ENCODE measurements around the gene AURKA.

DNA sequence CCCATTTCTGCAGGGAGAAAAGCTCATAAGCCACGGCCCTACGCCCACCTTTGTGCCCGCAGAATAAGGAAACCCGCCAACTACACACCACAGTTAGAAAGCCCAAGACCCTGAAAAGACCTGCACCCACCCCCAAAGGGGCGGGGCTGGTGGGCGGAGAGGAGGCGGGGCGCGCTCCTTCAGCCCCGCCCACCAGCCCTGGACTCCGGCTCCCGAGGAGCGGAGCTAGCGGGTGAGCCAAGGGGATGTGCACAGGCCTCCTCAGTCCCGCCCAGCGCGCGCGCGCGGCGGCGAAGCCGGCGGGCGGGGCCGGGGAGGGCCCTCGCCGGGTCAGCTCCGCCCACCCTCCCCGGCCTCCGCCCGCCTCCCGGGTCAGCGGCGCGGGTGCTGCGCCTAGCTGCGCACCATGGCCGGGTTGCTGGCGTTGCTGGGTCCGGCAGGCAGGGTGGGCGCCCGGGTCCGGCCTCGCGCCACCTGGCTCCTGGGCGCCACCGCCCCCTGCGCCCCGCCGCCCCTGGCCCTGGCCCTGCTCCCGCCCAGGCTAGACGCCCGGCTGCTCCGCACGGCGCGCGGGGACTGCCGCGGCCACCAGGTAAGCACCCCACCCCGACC is 33.3 kb downstream of the AURKA start, which contains the start of gene FAM210B:
- TF ChIP-seq, protein P1, sequence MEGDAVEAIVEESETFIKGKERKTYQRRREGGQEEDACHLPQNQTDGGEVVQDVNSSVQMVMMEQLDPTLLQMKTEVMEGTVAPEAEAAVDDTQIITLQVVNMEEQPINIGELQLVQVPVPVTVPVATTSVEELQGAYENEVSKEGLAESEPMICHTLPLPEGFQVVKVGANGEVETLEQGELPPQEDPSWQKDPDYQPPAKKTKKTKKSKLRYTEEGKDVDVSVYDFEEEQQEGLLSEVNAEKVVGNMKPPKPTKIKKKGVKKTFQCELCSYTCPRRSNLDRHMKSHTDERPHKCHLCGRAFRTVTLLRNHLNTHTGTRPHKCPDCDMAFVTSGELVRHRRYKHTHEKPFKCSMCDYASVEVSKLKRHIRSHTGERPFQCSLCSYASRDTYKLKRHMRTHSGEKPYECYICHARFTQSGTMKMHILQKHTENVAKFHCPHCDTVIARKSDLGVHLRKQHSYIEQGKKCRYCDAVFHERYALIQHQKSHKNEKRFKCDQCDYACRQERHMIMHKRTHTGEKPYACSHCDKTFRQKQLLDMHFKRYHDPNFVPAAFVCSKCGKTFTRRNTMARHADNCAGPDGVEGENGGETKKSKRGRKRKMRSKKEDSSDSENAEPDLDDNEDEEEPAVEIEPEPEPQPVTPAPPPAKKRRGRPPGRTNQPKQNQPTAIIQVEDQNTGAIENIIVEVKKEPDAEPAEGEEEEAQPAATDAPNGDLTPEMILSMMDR (IDR thresholded peaks at IDR 0.05; ENCODE audit: insufficient read depth, low read depth, low read length): no peak
- no peak for TF ChIP-seq EZH2 (IDR thresholded peaks at IDR 0.05; ENCODE audit: insufficient read depth, low read length)
